Activated CD8-positive, alpha-beta memory T cell treated with anti-CD3 and anti-CD28 coated beads, Interleukin-2, amount 50 U/mL, for 4 hours (primary cell): ENCODE results near the gene FAM184A.
"Not testable (repeated sequence)": the region's sequence is repeated elsewhere in the genome, so short reads cannot be mapped to it uniquely, and the experiment has no call there.

Experiments
- DNase-seq: peaks from one replicate; pipeline ENCODE4 v3.0.0-alpha.2; 2020

The FAM184A gene

DNA sequence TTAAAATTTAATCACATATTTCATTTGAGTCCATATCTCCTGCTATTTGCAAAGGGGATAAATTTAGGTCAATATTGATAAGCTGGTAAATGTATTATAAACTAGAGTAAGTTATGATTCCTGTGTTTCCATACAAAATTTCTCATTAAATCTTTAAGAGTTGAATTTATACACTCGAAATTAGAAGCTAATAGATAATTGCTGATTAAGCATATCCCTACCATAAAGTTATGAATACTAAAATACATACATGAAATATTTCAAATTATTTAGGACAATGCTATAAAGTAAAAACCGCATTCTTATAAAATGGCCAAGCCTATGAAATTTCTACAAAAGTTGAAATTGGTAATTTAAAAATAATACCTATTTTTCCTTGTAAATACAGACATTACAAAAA, 71.5 kb downstream of the FAM184A start:
- DNase-seq: no peak

DNA sequence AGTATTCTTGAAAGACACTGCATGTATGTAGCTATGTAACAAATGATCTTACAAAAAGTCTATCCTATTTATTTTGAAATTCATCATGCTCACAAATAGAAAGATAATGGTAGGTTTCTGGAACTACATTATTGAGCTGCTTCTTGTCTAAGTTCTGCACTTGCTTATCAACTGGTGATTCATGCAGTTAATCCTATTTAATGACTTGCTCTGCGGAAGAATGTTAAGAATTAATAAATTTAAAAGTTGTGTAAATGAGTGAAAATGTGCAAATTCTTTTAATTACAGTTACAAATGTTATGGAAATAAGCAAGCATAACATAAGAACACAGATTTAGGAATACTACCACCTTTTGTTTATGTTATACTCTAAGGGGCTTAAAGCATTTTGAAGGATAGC, 76.4 kb downstream of the FAM184A start:
- DNase-seq: no peak

DNA sequence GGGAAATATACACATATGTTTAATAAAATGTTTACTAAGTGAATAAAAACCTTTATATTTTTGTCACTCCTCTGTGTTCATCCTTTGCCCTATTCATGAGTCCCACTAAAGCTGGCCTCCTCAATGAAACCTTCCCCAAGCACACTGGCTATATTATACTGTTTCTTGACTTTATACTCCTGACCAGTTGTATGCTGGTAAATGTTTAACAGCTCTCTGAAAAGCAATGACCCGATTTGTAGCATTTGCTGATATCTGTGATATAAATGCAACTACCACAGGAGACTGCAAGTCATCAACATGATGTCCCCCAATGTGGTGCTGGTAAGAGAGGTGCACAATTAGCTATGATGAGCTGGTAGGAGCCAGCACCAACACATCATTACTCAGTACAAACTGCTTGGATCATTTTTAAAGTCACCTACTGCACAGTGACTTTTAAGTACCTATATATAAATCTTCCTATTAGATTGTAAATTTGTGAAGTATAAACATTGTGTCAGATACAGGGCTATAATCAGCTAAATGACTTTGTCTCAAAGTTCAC, 78.9 kb downstream of the FAM184A start:
- DNase-seq: no peak

DNA sequence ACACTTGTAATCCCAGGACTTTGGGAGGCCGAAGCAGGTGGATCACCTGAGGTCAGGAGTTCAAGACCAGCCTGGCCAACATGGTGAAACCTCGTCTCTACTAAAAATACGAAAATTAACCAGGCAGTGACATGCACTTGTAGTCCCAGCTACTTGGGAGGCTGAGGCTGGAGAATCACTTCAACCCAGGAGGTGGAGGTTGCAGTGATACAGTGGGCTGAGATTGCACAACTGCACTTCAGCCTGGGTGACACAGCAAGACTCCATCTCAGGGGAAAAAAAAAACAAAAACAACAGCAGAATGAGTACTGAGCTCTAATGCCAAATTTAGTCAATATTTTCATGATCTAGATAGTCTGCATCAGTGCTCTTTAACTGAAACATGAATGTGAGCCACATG, 81.0 kb downstream of the FAM184A start:
- DNase-seq: not testable (repeated sequence)

DNA sequence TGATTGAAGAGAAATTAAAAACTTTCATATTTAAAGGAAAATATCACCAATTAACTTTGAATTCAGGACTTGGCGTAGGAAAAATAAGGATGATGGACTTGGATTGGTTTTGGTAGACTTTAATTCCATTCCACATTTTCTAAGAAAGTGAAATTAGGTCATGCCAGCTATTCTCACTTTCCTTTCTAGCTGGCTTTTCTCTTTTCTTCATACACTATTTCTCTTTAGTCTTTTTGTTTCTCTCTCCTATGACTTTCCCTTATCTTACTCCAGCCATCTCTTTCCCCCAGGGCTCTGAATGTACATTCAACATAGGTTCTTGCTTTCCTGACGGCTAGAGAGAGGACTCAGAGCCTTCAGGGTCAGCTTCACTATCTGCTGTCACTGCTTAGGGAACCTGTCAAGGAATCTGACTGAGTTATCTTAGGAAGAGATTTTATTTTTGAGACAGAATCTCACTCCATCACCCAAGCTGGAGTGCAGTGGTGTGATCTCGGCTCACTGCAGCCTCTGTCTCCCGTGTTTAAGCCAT, 82.1 kb downstream of the FAM184A start:
- DNase-seq: no peak

DNA sequence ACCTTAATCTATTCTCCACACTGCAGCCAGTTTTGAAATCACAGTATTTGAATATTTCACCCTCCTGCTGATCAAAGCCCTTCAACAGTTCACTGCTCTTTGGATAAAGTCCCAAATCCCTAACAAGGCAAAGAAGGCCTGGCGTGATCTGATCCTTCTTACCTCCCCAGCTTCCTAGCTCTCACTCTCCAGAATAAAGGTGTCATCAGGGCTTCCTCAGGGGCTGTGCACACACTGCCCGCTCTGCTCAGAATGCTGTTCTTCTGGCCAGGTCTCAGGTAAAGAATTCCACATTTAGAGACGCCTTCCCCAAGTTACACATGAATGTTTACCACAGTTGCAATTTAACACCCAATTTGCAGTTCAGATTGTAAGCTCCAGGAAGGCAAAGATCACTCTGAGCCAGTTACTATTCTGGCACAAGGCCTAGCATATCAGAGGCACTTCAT, 84.6 kb downstream of the FAM184A start:
- DNase-seq: no peak

DNA sequence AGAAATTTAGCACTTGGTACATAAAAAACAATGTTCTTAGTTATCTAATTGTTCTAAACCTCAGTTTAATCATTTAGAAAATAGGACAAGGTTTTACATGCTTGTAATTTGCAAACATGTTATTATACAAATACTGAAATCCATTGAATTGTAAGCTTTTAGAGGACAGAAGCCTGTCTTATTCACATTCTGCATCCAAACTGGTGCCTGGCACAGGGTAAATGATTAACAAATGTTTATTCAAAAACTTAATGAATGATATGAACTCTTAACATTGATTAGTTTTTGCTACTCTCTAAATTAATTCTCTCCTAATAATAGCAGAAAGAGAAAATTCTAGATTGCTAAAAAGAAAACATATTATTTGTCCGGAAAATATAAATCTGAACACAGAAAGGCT, 85.1 kb downstream of the FAM184A start:
- no peak for DNase-seq

DNA sequence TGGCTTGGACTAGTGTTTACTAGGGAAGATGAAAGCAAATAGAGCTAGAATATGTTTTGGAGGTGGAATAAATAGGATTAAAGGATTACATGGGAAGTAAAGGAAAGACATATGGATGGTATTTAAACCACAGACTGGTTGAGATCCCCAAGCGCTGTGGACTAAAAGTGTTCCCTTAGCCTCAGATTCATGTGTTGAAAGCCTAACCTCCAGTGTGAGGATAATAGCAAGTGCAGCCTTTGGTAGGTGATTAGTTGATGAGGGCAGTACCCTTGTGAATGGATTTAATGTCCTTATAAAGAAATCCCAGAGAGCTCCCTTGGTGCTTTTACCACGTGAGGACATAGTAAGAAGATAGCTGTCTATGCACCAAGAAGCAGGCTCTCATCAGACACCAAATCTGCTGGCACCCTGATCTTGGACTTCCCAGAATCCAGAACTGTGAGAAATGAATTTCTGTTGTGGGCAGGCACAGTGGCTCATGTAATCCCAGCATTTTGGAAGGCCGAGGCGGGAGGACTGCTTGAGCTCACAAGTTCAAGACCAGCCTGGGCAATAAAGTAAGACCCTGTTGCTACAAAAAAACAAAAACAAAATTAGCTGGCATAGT, 86.2 kb downstream of the FAM184A start:
- DNase-seq: no peak

DNA sequence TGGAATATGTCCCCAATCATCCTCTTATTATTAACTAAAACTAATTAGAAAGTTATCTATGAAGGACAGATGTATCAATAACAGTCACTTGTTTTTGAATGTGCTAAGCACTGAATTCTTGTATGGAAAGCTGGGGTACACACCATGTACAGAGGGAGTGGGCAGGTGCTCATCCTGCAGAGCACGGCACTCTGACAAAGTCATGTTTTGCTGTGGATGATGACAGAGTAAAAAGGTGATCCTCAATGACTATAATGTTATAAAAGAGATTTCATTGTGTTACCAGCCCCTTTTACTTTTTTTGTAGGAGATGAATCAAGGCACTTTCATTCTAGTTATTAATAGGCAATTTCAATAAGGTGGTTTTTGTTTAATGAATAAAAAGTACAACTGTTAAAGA, 92.2 kb downstream of the FAM184A start:
- DNase-seq: no peak

DNA sequence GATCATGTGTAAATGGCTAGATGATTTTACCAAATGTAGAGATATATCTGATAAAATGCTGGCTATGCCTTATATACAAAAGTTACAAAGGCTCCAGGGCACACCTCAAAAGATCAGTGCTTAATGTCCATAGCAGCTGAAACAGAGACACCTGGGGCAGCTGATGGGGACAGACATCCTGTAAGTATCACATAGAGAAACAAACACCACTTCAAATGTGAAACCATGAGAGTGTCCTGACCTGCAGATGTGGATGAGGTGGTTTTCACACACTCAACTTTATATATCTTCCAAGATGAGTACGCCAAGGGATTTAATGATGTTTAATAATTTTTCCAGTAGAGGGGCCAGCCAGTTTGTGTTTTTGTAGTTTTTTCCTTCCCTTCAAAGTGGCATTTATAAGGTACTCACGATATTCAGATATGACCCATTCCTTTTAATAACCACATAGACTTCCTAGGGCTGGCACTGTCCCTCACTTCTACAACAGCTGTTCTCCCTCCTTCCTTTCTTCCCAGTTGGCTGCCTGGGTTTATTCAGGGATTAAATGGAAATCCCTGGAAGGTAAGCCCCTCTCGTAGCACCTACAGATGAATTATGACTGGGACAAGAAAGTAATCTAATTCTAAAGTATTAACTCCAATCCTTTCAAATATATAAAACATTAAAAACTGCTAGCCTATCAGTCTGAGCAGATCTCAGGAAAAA, 93.2 kb downstream of the FAM184A start:
- no peak for DNase-seq

DNA sequence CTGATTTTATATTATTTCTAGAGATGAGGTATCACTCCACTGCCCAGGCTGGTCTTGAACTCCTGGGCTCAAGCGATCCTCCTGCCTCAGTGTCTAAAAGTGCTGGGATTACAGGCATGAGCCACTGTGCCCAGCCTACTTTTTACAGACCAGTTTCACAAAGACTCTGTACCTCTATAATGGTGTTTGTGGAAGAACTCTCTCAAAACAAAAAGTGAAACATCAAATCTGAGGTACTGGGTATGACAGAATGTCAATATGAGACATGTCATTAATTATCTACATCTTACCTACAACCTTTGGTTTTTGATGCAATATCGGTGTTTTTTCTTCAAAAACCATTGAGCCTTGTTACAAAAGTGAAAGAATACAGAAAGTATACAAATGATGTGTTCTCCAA, 94.1 kb downstream of the FAM184A start:
- DNase-seq: no peak

DNA sequence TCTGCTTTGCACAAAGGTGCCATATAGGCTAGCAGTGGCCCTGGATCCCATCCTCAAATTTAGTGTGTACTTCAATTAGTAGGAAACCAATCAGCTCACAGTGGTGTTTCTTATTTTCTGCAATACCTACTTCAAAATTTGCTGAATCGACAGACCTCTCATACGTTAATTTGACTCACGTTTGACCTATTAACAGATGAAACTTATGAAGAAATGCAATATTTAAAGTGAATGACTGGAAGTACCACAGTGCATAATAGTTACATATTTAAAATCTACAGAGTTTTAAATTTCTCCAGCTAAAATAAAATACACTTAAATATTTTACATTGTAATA, 95.9 kb downstream of the FAM184A start:
- no peak for DNase-seq

DNA sequence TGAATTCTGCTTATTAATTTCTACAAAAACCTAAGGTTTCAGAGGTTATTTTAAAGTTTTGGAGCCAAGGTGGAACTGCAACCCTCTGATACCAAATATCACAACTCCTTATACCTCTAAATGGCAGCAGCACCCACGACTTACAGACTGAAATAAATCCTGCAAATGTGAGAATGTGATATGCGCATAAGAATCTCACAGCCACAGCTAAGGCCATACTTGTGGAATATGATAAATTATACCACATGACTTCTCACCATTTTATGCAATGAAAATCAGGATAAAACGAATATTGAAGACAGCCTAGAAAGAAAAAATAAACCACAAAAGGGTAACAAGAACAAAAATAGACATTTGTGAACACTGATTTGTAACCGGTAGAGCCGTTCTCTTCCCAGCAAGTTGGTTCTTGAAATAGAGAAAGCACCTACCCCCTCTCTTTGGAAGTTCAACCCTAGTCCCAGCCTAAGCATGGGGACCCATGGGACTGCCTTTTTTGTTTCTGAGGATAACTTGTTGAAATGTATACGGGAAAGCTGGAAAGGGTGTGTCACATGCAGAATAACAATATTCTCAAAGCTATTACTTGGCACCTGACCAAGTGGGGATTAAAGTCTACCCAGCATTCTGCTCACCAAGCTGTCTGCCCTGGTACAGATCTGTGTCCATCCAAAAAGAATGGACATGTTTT, 96.4 kb downstream of the FAM184A start:
- DNase-seq: no peak

DNA sequence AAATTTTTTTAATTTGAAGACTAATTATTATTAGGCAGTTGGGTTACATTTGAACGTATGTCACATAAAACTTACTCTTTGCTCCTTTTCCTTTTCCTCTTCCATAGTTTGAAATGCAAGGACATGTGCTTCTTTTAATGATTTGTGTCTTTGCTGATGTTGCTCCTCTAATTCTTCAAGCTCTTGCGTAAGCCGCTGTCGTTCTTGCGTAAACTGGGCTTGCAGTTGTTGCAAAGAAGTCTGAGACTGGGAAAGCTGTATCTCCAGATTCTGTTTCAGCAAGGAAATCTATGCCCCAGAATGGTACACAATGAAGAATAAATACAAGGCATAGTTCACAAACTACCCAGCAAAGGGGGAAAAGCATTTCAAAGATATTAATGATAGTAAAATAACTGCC, 98.4 kb downstream of the FAM184A start:
- no peak for DNase-seq

DNA sequence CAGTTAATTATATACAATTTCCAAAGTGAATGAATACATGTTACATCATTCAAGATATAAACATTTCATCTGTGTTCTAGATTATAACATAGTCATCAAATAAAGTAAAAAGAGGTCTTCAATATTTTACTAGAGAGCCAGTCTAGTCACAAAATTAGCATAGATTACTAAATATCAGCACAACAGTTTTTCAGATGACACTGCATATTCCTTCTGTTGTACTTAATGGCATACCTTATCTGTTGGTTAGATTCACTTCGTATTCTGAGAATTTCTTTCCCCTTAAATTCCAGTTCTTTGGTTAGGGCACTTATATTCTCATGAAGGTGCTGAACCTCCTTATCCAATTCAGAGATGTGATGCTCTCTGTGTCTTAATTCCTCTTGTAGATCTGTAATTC, 103.7 kb downstream of the FAM184A start:
- DNase-seq: no peak

DNA sequence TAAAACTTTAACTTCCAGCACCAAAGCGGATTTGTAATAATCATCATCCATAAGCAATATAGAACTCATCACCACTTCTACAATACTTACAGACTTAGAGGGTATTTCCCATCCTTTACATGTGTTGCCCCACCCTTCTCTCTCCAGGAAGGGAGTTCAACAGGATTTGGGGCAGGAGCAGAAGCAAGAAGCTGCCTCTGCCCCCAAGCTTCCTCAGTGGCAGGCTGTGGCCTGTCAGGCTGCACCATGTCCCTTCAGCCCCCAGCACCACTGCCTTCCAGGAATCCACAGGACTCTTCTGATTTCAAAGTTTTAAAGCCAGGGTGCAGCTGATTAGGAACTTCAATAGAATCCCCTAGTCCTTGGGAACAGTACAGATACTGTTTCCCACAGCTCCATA, 106.8 kb downstream of the FAM184A start:
- no peak for DNase-seq

DNA sequence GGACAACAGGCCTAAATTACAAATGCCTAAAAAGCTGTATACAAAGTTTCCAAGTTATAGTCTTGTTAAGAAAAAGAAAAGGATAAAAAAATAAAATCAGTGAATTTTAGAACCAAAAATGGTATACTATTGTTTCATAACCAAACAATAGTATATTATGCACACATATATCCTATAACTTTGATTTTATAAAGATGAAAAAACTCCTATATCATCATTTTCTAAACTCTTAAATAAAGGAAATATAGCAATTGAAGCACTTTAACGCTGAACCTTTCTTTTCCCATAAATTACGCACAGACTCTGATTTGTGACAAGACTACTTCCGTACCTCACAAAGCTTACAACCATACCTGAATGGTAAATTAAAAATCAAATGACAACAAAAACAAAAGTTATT, 107.6 kb downstream of the FAM184A start:
- no peak for DNase-seq

DNA sequence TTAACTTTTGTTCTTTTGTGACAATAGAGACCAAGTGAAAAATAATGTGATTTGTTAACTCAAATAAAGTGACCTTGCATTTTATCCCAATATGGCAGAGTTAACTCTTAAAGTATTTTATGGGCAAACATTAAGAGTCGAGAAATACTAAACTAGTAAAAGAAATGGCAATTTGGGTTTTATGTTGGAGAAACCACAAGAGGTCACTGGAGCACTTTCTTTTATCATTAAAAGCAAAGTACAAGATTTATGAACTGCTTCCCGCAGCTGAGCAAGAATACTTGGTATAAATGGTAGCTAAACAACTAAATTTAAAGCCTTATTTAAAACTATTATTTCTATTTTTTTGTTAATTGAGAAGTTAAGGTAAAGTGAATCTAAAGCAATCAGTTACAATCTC, 110.0 kb downstream of the FAM184A start:
- DNase-seq: no peak

DNA sequence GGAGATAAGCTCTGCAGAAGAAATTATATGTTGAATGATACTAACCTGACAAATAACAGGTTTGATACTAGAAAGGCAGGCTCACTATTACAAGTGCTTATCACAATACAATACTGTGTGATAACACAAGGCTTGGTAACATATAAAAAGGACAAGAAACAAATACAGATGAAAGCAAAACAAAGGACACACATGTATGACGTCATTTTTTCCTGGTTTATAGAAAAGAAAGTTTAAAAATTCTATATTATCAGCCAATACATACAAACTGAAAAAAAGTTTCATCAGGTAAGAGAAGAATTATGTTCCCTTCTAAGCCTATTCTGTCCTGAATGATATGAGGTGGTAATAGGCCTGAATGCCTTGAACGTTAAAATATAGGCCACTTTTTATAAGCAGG, 111.2 kb downstream of the FAM184A start:
- no peak for DNase-seq

DNA sequence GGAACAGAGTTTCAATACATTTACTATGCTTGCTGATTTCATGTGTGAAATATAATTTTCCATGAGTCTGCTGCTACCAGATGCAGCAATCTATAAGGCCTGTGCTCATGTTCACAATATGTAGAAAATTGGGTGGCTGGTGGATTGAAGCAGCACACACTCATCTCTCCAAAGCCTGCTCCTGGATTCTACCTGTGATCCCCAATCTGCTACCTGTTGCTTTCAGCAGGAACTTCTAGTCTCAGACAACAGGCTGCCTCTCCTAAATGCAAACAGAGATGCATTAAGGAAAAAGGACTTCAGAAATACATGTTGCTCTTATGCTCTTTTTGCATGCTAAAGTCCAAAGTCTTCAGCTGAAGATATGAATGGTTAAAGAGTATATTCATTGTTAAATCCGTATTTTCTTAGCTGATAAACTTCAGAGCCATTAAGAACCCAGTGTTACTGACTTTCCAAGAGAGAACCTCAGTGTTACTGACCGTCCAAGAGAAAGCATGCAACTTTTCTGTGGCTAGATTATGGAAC, 112.6 kb downstream of the FAM184A start:
- no peak for DNase-seq

DNA sequence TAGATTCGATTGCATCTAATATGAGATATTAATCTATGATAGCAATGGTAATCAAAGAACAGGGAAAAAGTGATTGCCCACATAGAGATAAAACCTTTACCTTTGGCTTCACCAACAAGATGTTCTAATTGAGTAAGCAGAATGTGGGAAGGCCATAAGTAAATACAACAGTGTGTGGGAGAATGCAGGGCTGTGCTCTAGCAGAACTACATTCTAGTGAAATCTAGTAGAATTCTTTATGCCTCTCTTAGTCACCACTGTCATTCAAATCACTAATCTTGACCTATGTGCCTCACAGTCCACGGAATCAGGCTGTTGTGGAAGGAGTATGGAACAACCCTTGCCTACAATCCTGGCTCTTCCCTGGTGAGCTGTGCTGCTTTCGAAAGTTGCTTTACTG, 113.1 kb downstream of the FAM184A start:
- no peak for DNase-seq

DNA sequence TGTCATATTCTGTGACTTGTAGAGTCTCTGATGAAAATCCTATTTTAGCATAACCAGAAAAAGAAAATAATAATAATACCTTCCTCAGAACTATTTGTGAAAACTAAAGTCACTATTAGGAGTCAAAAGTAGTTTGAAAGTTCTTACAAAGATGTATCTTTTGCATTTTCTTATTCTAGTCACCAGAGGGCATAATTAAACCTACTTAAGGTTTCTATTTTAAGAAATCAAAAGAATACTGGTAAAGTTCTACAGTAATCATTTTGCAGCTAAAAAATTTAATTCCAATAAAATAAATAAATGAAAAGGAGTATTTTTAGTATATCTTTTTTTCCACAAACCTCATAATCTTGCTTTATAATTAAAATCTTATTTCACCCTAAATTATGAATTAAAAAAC, 115.5 kb downstream of the FAM184A start:
- DNase-seq: no peak

DNA sequence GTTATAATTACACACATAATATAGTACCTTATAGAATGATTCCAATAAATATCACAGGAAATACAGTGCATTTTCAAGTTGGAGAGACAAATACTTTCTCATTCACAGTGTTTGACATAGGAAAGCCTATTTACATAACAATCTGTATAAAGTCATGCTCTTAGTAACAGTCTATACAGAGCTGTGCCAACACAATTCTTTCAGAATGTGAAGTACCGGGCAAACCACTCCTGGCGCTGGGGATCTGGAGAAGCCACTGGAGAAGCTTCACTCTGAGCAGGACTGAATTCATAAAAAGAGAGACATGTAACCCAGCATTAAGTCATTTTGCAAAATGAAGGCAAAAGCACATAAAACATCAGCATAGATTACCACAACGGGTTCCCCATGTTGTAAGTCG, 118.6 kb downstream of the FAM184A start:
- no peak for DNase-seq

DNA sequence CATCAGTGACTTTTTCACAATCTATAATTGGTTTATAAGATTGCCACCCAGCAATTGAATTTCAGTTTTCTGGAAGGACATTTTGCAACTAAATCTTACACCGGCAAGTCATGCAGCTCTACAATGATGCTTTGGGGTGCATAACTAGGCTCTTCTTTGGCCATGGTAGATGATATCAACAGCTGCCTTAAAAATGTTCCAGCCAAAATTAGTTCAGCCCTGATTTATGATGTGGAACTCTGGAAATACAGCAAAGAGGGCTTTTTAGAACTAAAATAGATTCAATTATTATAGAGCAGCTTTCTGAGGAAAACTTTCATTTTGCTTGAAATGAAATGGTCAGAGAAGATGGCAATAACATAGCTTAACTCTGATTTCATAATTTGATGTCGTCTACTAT, 125.1 kb downstream of the FAM184A start:
- no peak for DNase-seq
